ENCODE measurements around the gene CALCOCO1. TPM values are rescaled to one million over a fixed set of nuclear protein-coding genes. Genes with fewer than 3 reads are reported as not detected.

Gene CALCOCO1
- total and polyA plus RNA-seq, 10 of the 15 experiments (the other 5 are each of a cell fraction or from before 2014, with no cell fraction given) = 2.8 to 55.9 (median 13.7) TPM

GRCh38 chr12:53684654-53685220 lies 42.5 kb downstream of the CALCOCO1 start (continued):
- TF ChIP-seq ZBTB4 (CRISPR knock-in tag; IDR thresholded peaks at IDR 0.05) (no peak), RELB (IDR thresholded peaks at IDR 0.05; ENCODE audit: low read depth) (no peak), RFX5 (IDR thresholded peaks at IDR 0.05; ENCODE audit: low read depth, low read length) (no peak), GABPA (IDR thresholded peaks at IDR 0.05; ENCODE audit: low read depth) (no peak), RAD21 (IDR thresholded peaks at IDR 0.05; ENCODE audit: insufficient read depth, low read depth, low read length) (no peak), IRF4 (IDR thresholded peaks at IDR 0.05; ENCODE audit: low read depth, low read length) (no peak), NFIC (IDR thresholded peaks at IDR 0.05; ENCODE audit: low read depth, low read length) (no peak), SMC3 (IDR thresholded peaks at IDR 0.05; ENCODE audit: borderline replicate concordance, low read length) (no peak)

Measured in GM12878 (cell line).